HepG2 (cell line): ENCODE measurements around the gene ACOX3. TPM values are rescaled to one million over a fixed set of nuclear protein-coding genes. Genes with fewer than 3 reads are reported as not detected.
A peak's percentile ranks its signal among the peaks of the same experiment; 100 is the strongest.

ENCODE experiments used
- CHD2 ChIP-seq: IDR thresholded peaks from 2 replicates; pipeline ENCODE4 v1.6.1; 2011; ENCODE audit warnings: low read depth, low read length, improper control_type of control experiment
- CREB3 ChIP-seq: sonication (generic); formaldehyde crosslinking; IDR thresholded peaks from 2 replicates; pipeline ENCODE4 v1.5.0; 2020; ENCODE audit warnings: missing genetic modification reagents
- CTCF ChIP-seq: sonication (generic); formaldehyde crosslinking; IDR thresholded peaks from 2 replicates; pipeline ENCODE4 v1.5.0; 2020; ENCODE audit warnings: mild to moderate bottlenecking, missing genetic modification reagents, moderate library complexity
- GABPB1 ChIP-seq: IDR thresholded peaks from 2 replicates; pipeline ENCODE4 v1.6.1; 2016; ENCODE audit warnings: mild to moderate bottlenecking, missing genetic modification reagents, moderate library complexity, missing compliant biosample characterization
- NFYB ChIP-seq: sonication (generic); formaldehyde crosslinking; IDR thresholded peaks from 2 replicates; pipeline ENCODE4 v1.4.0; 2020; ENCODE audit warnings: missing genetic modification reagents
- ONECUT2 ChIP-seq: sonication (generic); formaldehyde crosslinking; IDR thresholded peaks from 2 replicates; pipeline ENCODE4 v1.4.0; 2020; ENCODE audit warnings: missing genetic modification reagents
- SP140L ChIP-seq: sonication (generic); formaldehyde crosslinking; IDR thresholded peaks from 2 replicates; pipeline ENCODE4 v1.4.0; 2020; ENCODE audit warnings: missing genetic modification reagents, borderline replicate concordance
- YEATS2 ChIP-seq: sonication (generic); formaldehyde crosslinking; IDR thresholded peaks from 2 replicates; pipeline ENCODE4 v1.4.0; 2020; ENCODE audit warnings: missing genetic modification reagents, borderline replicate concordance
- ZBTB8A ChIP-seq: sonication (generic); formaldehyde crosslinking; IDR thresholded peaks from 2 replicates; pipeline ENCODE4 v1.4.0; 2020; ENCODE audit warnings: mild to moderate bottlenecking, low read depth, missing genetic modification reagents, borderline replicate concordance
- ZMAT3 ChIP-seq: sonication (generic); formaldehyde crosslinking; conservative IDR thresholded peaks from 2 replicates; pipeline ENCODE4 v1.7.0; 2021; ENCODE audit warnings: missing genetic modification reagents
- ZNF234 ChIP-seq: sonication (generic); formaldehyde crosslinking; conservative IDR thresholded peaks from 2 replicates; pipeline ENCODE4 v1.5.1; 2020; ENCODE audit warnings: mild to moderate bottlenecking, missing genetic modification reagents
- ZNF362 ChIP-seq: sonication (generic); formaldehyde crosslinking; IDR thresholded peaks from 2 replicates; pipeline ENCODE4 v1.4.0; 2020; ENCODE audit warnings: missing genetic modification reagents, mild to moderate bottlenecking, borderline replicate concordance
- ZNF367 ChIP-seq: sonication (generic); formaldehyde crosslinking; IDR thresholded peaks from 2 replicates; pipeline ENCODE4 v1.4.0; 2020; ENCODE audit warnings: missing genetic modification reagents, borderline replicate concordance
- ZNF430 ChIP-seq: sonication (generic); formaldehyde crosslinking; IDR thresholded peaks from 2 replicates; pipeline ENCODE4 v1.9.0; 2021; ENCODE audit warnings: mild to moderate bottlenecking, missing genetic modification reagents
- ZNF460 ChIP-seq: sonication (generic); formaldehyde crosslinking; IDR thresholded peaks from 2 replicates; pipeline ENCODE4 v1.5.1; 2020; ENCODE audit warnings: missing genetic modification reagents, mild to moderate bottlenecking, borderline replicate concordance
- ZNF768 ChIP-seq: sonication (generic); formaldehyde crosslinking; IDR thresholded peaks from 2 replicates; pipeline ENCODE4 v1.4.0; 2020; ENCODE audit warnings: missing genetic modification reagents
- ZNF788 ChIP-seq: sonication (generic); formaldehyde crosslinking; IDR thresholded peaks from 2 replicates; pipeline ENCODE4 v1.5.0; 2020; ENCODE audit warnings: mild to moderate bottlenecking, missing genetic modification reagents, borderline replicate concordance
- ZNF883 ChIP-seq: sonication (generic); formaldehyde crosslinking; IDR thresholded peaks from 2 replicates; pipeline ENCODE4 v1.5.1; 2020; ENCODE audit warnings: mild to moderate bottlenecking, missing genetic modification reagents; ENCODE audit errors: not compliant biosample characterization
- ZSCAN30 ChIP-seq: sonication (generic); formaldehyde crosslinking; IDR thresholded peaks from 2 replicates; pipeline ENCODE4 v1.5.0; 2020; ENCODE audit warnings: mild to moderate bottlenecking, missing genetic modification reagents
- polyA plus RNA-seq, 8 experiments: library from polyadenylated mRNA; depleted of rRNA in 3 of 8; stranded (reverse) in 7 of 8; unstranded in 1 of 8; fragments of >200 nt; fragmentation: Illumina TruSeq in 4 of 8; extraction: Trizol in 4 of 8; gene quantifications; 2 replicates each; pipeline versions ENCODE4 v1.2.1 to v1.2.3, GENCODE V29; 2011 to 2016; ENCODE audit warnings: low read depth in 4 of 8, missing spikeins in 1 of 8, mixed read lengths in 1 of 8; ENCODE audit not compliant: insufficient read depth in 1 of 8
- total RNA-seq, 5 experiments: library from RNA; depleted of rRNA; stranded (reverse); fragments of >200 nt; fragmentation: Illumina TruSeq; extraction: Trizol; gene quantifications; 2 replicates each; pipeline ENCODE4 v1.2.3, GENCODE V29; 2016; ENCODE audit warnings: low read depth in 1 of 5
- TF ChIP-seq, protein P1 (sequence below): sonication (generic); formaldehyde crosslinking; IDR thresholded peaks from 2 replicates; pipeline ENCODE4 v1.5.0; 2020; ENCODE audit warnings: missing genetic modification reagents
- TF ChIP-seq, protein P2 (sequence below): sonication (generic); formaldehyde crosslinking; conservative IDR thresholded peaks from 2 replicates; pipeline ENCODE4 v1.8.0; 2022; ENCODE audit warnings: low read depth, missing genetic modification reagents

ACOX3 gene
- total and polyA plus RNA-seq, 2 of the 13 experiments (the other 11 are each of a cell fraction or from before 2014, with no cell fraction given): 4.2 to 17.8 TPM

DNA sequence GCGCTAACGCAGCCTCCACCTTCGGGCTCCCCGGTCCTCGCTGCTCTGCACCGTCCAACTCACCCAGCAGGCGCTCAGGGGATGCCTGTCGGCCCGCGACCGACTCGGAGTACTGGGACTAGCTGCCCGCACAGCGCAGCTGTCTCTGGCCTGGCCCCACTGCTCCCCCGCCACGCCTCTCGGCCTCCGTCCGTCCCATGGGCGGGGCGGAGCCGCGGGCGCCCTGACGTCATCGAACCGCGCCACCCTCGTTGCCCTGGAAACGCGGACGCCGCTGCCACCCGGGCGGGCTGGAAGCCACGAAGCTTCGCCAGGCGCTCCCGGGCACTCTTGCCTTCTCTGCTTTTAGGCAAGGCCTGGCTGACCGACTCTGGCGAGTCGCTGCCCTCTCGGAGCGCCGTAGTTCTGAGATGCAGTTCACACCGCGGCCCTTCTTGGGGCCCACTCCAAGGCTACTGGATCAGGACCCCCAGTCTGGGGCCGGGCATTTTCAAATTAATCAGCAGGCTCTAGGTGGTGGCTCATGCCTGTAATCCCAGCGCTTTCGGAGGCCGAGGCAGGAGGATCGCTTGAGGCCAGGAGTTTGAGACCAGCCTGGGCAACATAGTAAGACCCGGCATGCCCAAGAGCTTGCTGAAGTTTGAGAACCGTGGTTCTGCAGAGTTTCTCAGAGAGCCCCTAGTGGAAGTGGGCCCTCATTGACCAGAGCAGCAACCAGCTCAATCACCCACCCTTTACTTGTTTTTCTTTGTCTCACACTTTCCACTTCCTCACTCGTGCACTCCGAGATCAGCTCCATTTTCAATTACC, 12.0 kb downstream of the ACOX3 start (continued):
- peak; percentile 86 for TF ChIP-seq ZNF883 (CRISPR knock-in tag)
- TF ChIP-seq ZBTB8A: no peak; the same call in 1 of the 2 replicates
- TF ChIP-seq GABPB1 (CRISPR knock-in tag): peak; percentile 88
- no peak for TF ChIP-seq CTCF (CRISPR knock-in tag)
- TF ChIP-seq ZNF768 (CRISPR knock-in tag): peak; percentile 88; the same call in 1 of the 2 replicates
- TF ChIP-seq ZNF367 (CRISPR knock-in tag): no peak
- no peak for TF ChIP-seq ZNF362 (CRISPR knock-in tag)
- TF ChIP-seq ZSCAN30 (CRISPR knock-in tag): no peak
- no peak for TF ChIP-seq CHD2
- TF ChIP-seq ONECUT2: no peak
- TF ChIP-seq YEATS2 (CRISPR knock-in tag): peak; percentile 90
- TF ChIP-seq, protein P1, sequence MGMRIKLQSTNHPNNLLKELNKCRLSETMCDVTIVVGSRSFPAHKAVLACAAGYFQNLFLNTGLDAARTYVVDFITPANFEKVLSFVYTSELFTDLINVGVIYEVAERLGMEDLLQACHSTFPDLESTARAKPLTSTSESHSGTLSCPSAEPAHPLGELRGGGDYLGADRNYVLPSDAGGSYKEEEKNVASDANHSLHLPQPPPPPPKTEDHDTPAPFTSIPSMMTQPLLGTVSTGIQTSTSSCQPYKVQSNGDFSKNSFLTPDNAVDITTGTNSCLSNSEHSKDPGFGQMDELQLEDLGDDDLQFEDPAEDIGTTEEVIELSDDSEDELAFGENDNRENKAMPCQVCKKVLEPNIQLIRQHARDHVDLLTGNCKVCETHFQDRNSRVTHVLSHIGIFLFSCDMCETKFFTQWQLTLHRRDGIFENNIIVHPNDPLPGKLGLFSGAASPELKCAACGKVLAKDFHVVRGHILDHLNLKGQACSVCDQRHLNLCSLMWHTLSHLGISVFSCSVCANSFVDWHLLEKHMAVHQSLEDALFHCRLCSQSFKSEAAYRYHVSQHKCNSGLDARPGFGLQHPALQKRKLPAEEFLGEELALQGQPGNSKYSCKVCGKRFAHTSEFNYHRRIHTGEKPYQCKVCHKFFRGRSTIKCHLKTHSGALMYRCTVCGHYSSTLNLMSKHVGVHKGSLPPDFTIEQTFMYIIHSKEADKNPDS (CRISPR knock-in tag): no peak
- TF ChIP-seq, protein P2, sequence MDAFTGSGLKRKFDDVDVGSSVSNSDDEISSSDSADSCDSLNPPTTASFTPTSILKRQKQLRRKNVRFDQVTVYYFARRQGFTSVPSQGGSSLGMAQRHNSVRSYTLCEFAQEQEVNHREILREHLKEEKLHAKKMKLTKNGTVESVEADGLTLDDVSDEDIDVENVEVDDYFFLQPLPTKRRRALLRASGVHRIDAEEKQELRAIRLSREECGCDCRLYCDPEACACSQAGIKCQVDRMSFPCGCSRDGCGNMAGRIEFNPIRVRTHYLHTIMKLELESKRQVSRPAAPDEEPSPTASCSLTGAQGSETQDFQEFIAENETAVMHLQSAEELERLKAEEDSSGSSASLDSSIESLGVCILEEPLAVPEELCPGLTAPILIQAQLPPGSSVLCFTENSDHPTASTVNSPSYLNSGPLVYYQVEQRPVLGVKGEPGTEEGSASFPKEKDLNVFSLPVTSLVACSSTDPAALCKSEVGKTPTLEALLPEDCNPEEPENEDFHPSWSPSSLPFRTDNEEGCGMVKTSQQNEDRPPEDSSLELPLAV (CRISPR knock-in tag): no peak
- peak; percentile 88; the same call in 1 of the 2 replicates for TF ChIP-seq ZNF788 (CRISPR knock-in tag)
- TF ChIP-seq NFYB (CRISPR knock-in tag): peak; percentile 14; the same call in 1 of the 2 replicates
- 0 out of 2 replicates have a peak, but pooled peaks have one; percentile 63 for TF ChIP-seq ZNF234 (CRISPR knock-in tag)
- no peak for TF ChIP-seq ZNF460 (CRISPR knock-in tag)
- no peak for TF ChIP-seq ZMAT3 (CRISPR knock-in tag)
- TF ChIP-seq SP140L (CRISPR knock-in tag): no peak
- TF ChIP-seq ZNF430: no peak
- TF ChIP-seq CREB3: no peak; the same call in 1 of the 2 replicates
